Liver (tissue), 9 donors: ENCODE measurements around the gene THAP2. TPM values are rescaled to one million over a fixed set of nuclear protein-coding genes. Genes with fewer than 3 reads are reported as not detected.

ENCODE experiments used
- DNase-seq: peaks from one replicate; pipeline ENCODE4 v3.0.0-alpha.2; 2017; ENCODE audit warnings: low spot score
- H3K27ac ChIP-seq, 2 donors: one replicate each; pipeline ENCODE4 v1.7.0; 2013; ENCODE audit warnings: inconsistent platforms in 2 of 2, low read length in 2 of 2, control low read depth in 1 of 2, low read depth in 1 of 2, mild to moderate bottlenecking in 1 of 2
- H3K27me3 ChIP-seq, 4 donors: one replicate each; pipeline versions ENCODE4 v1.6.1 to v1.7.0; 2013; ENCODE audit warnings: low read length in 3 of 4, inconsistent platforms in 1 of 4, mild to moderate bottlenecking in 1 of 4, moderate library complexity in 1 of 4; ENCODE audit not compliant: control insufficient read depth in 4 of 4, insufficient read depth in 4 of 4
- H3K36me3 ChIP-seq, 4 donors: one replicate each; pipeline versions ENCODE4 v1.6.1 to v1.7.0; 2013; ENCODE audit warnings: low read length in 3 of 4, mild to moderate bottlenecking in 3 of 4, low read depth in 1 of 4, moderate library complexity in 1 of 4; ENCODE audit not compliant: control insufficient read depth in 4 of 4, insufficient read depth in 3 of 4
- H3K4me1 ChIP-seq, 4 donors: one replicate each; pipeline versions ENCODE4 v1.6.1 to v1.7.0; 2013; ENCODE audit warnings: low read length in 3 of 4, mild to moderate bottlenecking in 3 of 4, moderate library complexity in 1 of 4; ENCODE audit not compliant: control insufficient read depth in 4 of 4, insufficient read depth in 4 of 4
- H3K4me3 ChIP-seq, 3 donors: one replicate each; pipeline versions ENCODE4 v1.6.1 to v1.7.0; 2013; ENCODE audit warnings: low read length in 3 of 3, control low read depth in 1 of 3, low read depth in 1 of 3, mild to moderate bottlenecking in 1 of 3
- H3K9ac ChIP-seq, 2 donors: one replicate each; pipeline ENCODE4 v1.7.0; 2013; ENCODE audit warnings: low read length in 2 of 2, mild to moderate bottlenecking in 2 of 2, moderate library complexity in 2 of 2, control low read depth in 1 of 2, low read depth in 1 of 2
- H3K9me3 ChIP-seq, 4 donors: one replicate each; pipeline versions ENCODE4 v1.6.1 to v1.7.0; 2013; ENCODE audit warnings: low read length in 3 of 4; ENCODE audit not compliant: control insufficient read depth in 4 of 4
- EGR1 ChIP-seq, 2 donors: IDR thresholded peaks; 2 replicates each; pipeline ENCODE4 v1.6.1; 2016 to 2018; ENCODE audit warnings: antibody characterized with exemption in 2 of 2, low read depth in 2 of 2
- FOXA1 ChIP-seq: IDR thresholded peaks from 2 replicates; pipeline ENCODE4 v1.6.1; 2016; ENCODE audit warnings: antibody characterized with exemption
- FOXA2 ChIP-seq: IDR thresholded peaks from 2 replicates; pipeline ENCODE4 v1.6.1; 2016; ENCODE audit warnings: antibody characterized with exemption
- GABPA ChIP-seq, 2 donors: IDR thresholded peaks in 1 of 2; conservative IDR thresholded peaks in 1 of 2; 2 replicates each; pipeline ENCODE4 v1.6.1; 2016; ENCODE audit warnings: antibody characterized with exemption in 2 of 2, mild to moderate bottlenecking in 1 of 2, moderate library complexity in 1 of 2
- NR2F2 ChIP-seq: IDR thresholded peaks from 2 replicates; pipeline ENCODE4 v1.6.1; 2016; ENCODE audit warnings: antibody characterized with exemption
- RAD21 ChIP-seq, 2 donors: IDR thresholded peaks; 2 replicates each; pipeline ENCODE4 v1.6.1; 2016; ENCODE audit warnings: antibody characterized with exemption in 2 of 2, mild to moderate bottlenecking in 2 of 2
- RXRA ChIP-seq, 2 donors: IDR thresholded peaks; 2 replicates each; pipeline ENCODE4 v1.6.1; 2017 to 2018; ENCODE audit warnings: antibody characterized with exemption in 2 of 2, mild to moderate bottlenecking in 1 of 2
- SP1 ChIP-seq: IDR thresholded peaks from 2 replicates; pipeline ENCODE4 v1.6.1; 2018; ENCODE audit warnings: antibody characterized with exemption, mild to moderate bottlenecking
- TAF1 ChIP-seq: conservative IDR thresholded peaks from 2 replicates; pipeline ENCODE4 v1.6.1; 2016; ENCODE audit warnings: antibody characterized with exemption, mild to moderate bottlenecking
- YY1 ChIP-seq: IDR thresholded peaks from 2 replicates; pipeline ENCODE4 v1.6.1; 2016; ENCODE audit warnings: antibody characterized with exemption, mild to moderate bottlenecking
- WGBS: extraction: QIAGEN DNeasy Blood & Tissue Kit; methylation state at CpG from one replicate; pipeline ENCODE4 v1.1.7; 2013; 5-methylcytosine and 5-hydroxymethylcytosine counted together
- polyA plus RNA-seq, 2 donors: library from polyadenylated mRNA; stranded (reverse) in 1 of 2; unstranded in 1 of 2; fragments of 200-250 nt in 1 of 2; fragments of >200 nt in 1 of 2; fragmentation: Nextera tagmentation in 1 of 2; extraction: Ambion mirVana in 1 of 2; gene quantifications; one replicate each; pipeline versions ENCODE4 v1.2.1 to v1.2.3, GENCODE V29; 2013 to 2015
- total RNA-seq, 2 donors: library from RNA; depleted of rRNA; stranded (reverse); fragments of >200 nt; gene quantifications; one replicate each; pipeline ENCODE4 v1.2.3, GENCODE V29; 2014
- TF ChIP-seq, protein P1 (sequence below): IDR thresholded peaks from 2 replicates; pipeline ENCODE4 v1.6.1; 2016; ENCODE audit warnings: antibody characterized with exemption
- TF ChIP-seq, protein P2 (sequence below): fragments of 150-350 bp; IDR thresholded peaks from 2 replicates; pipeline ENCODE4 v1.5.1; 2017; ENCODE audit warnings: improper control_type of control experiment, low read depth, low read length; ENCODE audit not compliant: missing input control
- TF ChIP-seq, protein P3 (sequence below): IDR thresholded peaks from 2 replicates; pipeline ENCODE4 v1.6.1; 2016; ENCODE audit warnings: antibody characterized with exemption
- TF ChIP-seq, protein P4 (sequence below): IDR thresholded peaks from 2 replicates; pipeline ENCODE4 v1.6.1; 2016; ENCODE audit warnings: antibody characterized with exemption
- donor health status: healthy.
- donor health status: healthy.
- donor health status: healthy.
- donor health status: healthy.
- donor health status: healthy.

THAP2 gene
- total and polyA plus RNA-seq, 4 donors, result 0.82 to 2.5 (median 1.5) TPM

DNA sequence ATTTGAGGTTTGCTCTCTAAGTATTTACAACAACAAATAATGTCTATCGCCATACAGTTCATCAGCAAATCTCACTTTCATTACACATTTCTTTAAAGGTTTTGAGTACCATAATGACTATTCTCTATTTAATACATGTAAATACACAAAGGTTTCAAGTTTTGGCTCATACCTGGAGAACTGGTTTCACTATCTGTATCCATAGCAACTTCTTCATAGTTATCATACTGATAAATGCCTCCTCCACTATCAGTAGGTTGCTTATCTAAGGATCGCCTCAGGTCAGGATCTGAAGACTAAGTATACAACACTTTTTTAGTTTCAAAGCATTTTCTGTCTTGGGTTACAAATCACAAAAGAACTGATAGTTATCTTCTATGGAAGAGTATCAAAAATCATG is 21.8 kb upstream of the THAP2 start:
- TF ChIP-seq, protein P1, sequence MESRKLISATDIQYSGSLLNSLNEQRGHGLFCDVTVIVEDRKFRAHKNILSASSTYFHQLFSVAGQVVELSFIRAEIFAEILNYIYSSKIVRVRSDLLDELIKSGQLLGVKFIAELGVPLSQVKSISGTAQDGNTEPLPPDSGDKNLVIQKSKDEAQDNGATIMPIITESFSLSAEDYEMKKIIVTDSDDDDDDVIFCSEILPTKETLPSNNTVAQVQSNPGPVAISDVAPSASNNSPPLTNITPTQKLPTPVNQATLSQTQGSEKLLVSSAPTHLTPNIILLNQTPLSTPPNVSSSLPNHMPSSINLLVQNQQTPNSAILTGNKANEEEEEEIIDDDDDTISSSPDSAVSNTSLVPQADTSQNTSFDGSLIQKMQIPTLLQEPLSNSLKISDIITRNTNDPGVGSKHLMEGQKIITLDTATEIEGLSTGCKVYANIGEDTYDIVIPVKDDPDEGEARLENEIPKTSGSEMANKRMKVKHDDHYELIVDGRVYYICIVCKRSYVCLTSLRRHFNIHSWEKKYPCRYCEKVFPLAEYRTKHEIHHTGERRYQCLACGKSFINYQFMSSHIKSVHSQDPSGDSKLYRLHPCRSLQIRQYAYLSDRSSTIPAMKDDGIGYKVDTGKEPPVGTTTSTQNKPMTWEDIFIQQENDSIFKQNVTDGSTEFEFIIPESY, result no peak
- TF ChIP-seq, protein P2, sequence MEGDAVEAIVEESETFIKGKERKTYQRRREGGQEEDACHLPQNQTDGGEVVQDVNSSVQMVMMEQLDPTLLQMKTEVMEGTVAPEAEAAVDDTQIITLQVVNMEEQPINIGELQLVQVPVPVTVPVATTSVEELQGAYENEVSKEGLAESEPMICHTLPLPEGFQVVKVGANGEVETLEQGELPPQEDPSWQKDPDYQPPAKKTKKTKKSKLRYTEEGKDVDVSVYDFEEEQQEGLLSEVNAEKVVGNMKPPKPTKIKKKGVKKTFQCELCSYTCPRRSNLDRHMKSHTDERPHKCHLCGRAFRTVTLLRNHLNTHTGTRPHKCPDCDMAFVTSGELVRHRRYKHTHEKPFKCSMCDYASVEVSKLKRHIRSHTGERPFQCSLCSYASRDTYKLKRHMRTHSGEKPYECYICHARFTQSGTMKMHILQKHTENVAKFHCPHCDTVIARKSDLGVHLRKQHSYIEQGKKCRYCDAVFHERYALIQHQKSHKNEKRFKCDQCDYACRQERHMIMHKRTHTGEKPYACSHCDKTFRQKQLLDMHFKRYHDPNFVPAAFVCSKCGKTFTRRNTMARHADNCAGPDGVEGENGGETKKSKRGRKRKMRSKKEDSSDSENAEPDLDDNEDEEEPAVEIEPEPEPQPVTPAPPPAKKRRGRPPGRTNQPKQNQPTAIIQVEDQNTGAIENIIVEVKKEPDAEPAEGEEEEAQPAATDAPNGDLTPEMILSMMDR, result no peak
- no peak for TF ChIP-seq RAD21 (IDR thresholded peaks at IDR 0.05)
- TF ChIP-seq, protein P3, sequence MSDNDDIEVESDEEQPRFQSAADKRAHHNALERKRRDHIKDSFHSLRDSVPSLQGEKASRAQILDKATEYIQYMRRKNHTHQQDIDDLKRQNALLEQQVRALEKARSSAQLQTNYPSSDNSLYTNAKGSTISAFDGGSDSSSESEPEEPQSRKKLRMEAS, result no peak
- TF ChIP-seq RXRA (IDR thresholded peaks at IDR 0.05), result no peak
- TF ChIP-seq FOXA2, result no peak
- no peak overlapping the region for H3K27ac ChIP-seq
- no peak overlapping the region for H3K9ac ChIP-seq
- WGBS, result 91% methylated on average over 2 of the region's 2 CpGs
- DNase-seq, result no peak
- no peaks in the 10 kb centered on the region for H3K4me1 ChIP-seq
- no peaks in the 10 kb centered on the region for H3K27me3 ChIP-seq
- no peaks in the 10 kb centered on the region for H3K9me3 ChIP-seq
- no peak overlapping the region for H3K4me3 ChIP-seq
- peaks cover 10 to 55% (median 41%) of the 10 kb centered on the region in 4 donors for H3K36me3 ChIP-seq

DNA sequence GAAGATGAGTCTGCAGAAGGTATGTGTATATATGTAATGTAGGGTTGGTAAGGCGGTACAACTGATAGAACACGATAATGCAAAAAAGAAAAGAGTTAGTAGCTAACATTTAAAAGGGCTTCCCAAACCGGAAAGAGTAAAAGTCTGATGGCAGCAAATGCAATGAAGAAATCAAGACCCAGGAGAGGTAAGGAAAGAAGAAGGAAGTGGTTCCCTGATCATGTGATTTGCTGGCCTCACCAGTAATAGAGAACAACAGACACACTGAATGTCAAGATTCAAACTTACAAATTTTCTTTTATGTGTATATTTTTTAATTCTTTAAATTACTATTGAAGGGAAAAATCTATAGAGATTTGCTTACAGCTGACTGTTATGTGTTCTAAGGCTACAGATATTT is 18.8 kb upstream of the THAP2 start:
- Histone ChIP-seq H3K36me3 (peaks cover 7 to 43% (median 37%) of the 10 kb centered on the region in 4 donors), H3K27ac (no peak overlapping the region), H3K4me3 (no peak overlapping the region), H3K9me3 (no peaks in the 10 kb centered on the region), H3K9ac (no peak overlapping the region), H3K27me3 (no peaks in the 10 kb centered on the region), H3K4me1 (no peaks in the 10 kb centered on the region)
- DNase-seq, result no peak
- 90% methylated on average over 3 of the region's 3 CpGs for WGBS
- TF ChIP-seq NR2F2 (no peak), FOXA2 (no peak), RXRA (IDR thresholded peaks at IDR 0.05) (no peak), TAF1 (no peak), YY1 (no peak), FOXA1 (no peak), SP1 (no peak), EGR1 (IDR thresholded peaks at IDR 0.05; ENCODE audit: low read depth in 2 of 2) (no peak), GABPA (IDR thresholded peaks at IDR 0.05 in 1 of 2, conservative IDR thresholded peaks at IDR 0.05 in 1 of 2) (no peak)
- TF ChIP-seq, protein P4, sequence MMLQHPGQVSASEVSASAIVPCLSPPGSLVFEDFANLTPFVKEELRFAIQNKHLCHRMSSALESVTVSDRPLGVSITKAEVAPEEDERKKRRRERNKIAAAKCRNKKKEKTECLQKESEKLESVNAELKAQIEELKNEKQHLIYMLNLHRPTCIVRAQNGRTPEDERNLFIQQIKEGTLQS, result no peak
- TF ChIP-seq, protein P3, result no peak
- TF ChIP-seq, protein P2, result no peak
- TF ChIP-seq, protein P1, result no peak
